ENCODE results near the gene CCDC63. TPM values are rescaled to one million over a fixed set of nuclear protein-coding genes. Genes with fewer than 3 reads are reported as not detected.

Gene CCDC63
- total RNA-seq, 2 donors from 2014 or later: not detected

GRCh38 chr12:110917961-110918360 is 71.2 kb downstream of the CCDC63 start:
- Histone ChIP-seq H3K36me3 (no peaks in the 10 kb centered on the region), H3K4me1 (peaks cover 0 to 11% of the 10 kb centered on the region in 2 donors), H3K27me3 (no peaks in the 10 kb centered on the region), H3K4me3 (no peak overlapping the region), H3K27ac (no peak overlapping the region), H3K9me3 (no peaks in the 10 kb centered on the region)
- DNase-seq (ENCODE audit: low spot score): no peak
- TF ChIP-seq CTCF (IDR thresholded peaks at IDR 0.05): no peak

GRCh38 chr12:110919720-110920119 is 72.9 kb downstream of the CCDC63 start:
- DNase-seq (ENCODE audit: low spot score): no peak
- Histone ChIP-seq H3K27ac (peak overlapping the region in 1 of 2 donors; percentile 35), H3K36me3 (no peaks in the 10 kb centered on the region), H3K4me3 (peak overlapping the region in 1 of 2 donors; percentile 14), H3K9me3 (no peaks in the 10 kb centered on the region), H3K4me1 (peaks cover 0 to 11% of the 10 kb centered on the region in 2 donors), H3K27me3 (no peaks in the 10 kb centered on the region)
- no peak for TF ChIP-seq CTCF (IDR thresholded peaks at IDR 0.05)

- Histone ChIP-seq H3K36me3 (no peaks in the 10 kb centered on the region), H3K27me3 (no peaks in the 10 kb centered on the region), H3K4me3 (peak within 1 kb of the TSS in 1 of 2 donors; percentile 14), H3K9me3 (no peaks in the 10 kb centered on the region), H3K27ac (peak within 1 kb of the TSS in 1 of 2 donors; percentile 35), H3K4me1 (peaks cover 0 to 11% of the 10 kb centered on the region in 2 donors)
- peak; percentile 65 for DNase-seq (ENCODE audit: low spot score)
- no peak for TF ChIP-seq CTCF (IDR thresholded peaks at IDR 0.05)
These were observed 73.6 kb downstream of the CCDC63 start, which contains the start of gene MYL2 for GRCh38 chr12:110920324-110920910. Gene MYL2, minus strand, starts transcription at chr12:110920579. Its CDS starts 50 bp downstream, at chr12:110920529.

- H3K27me3 ChIP-seq: no peaks in the 10 kb centered on the region
- no peak overlapping the region for H3K27ac ChIP-seq
- no peaks in the 10 kb centered on the region for H3K36me3 ChIP-seq
These were observed 74.5 kb downstream of the CCDC63 start for GRCh38 chr12:110921262-110921661.

GRCh38 chr12:110922652-110923051 is 75.9 kb downstream of the CCDC63 start:
- Histone ChIP-seq H3K36me3 (no peaks in the 10 kb centered on the region), H3K27ac (no peak overlapping the region), H3K27me3 (no peaks in the 10 kb centered on the region), H3K9me3 (no peaks in the 10 kb centered on the region), H3K4me1 (peaks cover 0 to 11% of the 10 kb centered on the region in 2 donors), H3K4me3 (no peak overlapping the region)
- TF ChIP-seq CTCF (IDR thresholded peaks at IDR 0.05): no peak
- DNase-seq (ENCODE audit: low spot score): no peak

More at GRCh38 chr12:110921262-110921661, 74.5 kb downstream of the CCDC63 start:
- H3K9me3 ChIP-seq: no peaks in the 10 kb centered on the region
- peaks cover 0 to 11% of the 10 kb centered on the region in 2 donors for H3K4me1 ChIP-seq
- no peak for DNase-seq (ENCODE audit: low spot score)
- H3K4me3 ChIP-seq: no peak overlapping the region
- no peak for TF ChIP-seq CTCF (IDR thresholded peaks at IDR 0.05)

GRCh38 chr12:110923192-110923591 is 76.4 kb downstream of the CCDC63 start:
- TF ChIP-seq CTCF (IDR thresholded peaks at IDR 0.05): no peak
- H3K4me1 ChIP-seq: peaks cover 0 to 11% of the 10 kb centered on the region in 2 donors
- H3K36me3 ChIP-seq: no peaks in the 10 kb centered on the region
- no peak for DNase-seq (ENCODE audit: low spot score)
- H3K27me3 ChIP-seq: no peaks in the 10 kb centered on the region
- H3K9me3 ChIP-seq: no peaks in the 10 kb centered on the region
- H3K27ac ChIP-seq: no peak overlapping the region
- H3K4me3 ChIP-seq: no peak overlapping the region
